HG03135 (cell line): Measurements from ENCODE around the gene DNASE1.

ENCODE experiments used
- ATAC-seq: cut with Tn5 transposase; IDR thresholded peaks from one replicate; pipeline ENCODE4 v1.9.1; 2021; ENCODE audit warnings: mild to moderate bottlenecking, moderate library complexity; ENCODE audit not compliant: unreplicated experiment

DNASE1 gene

GRCh38 chr16:3694051-3694450 is 39.6 kb downstream of the DNASE1 start:
- ATAC-seq = no peak

- ATAC-seq = no peak
Observed at GRCh38 chr16:3695610-3696369, 41.3 kb downstream of the DNASE1 start.

- ATAC-seq = no peak
Observed at GRCh38 chr16:3696425-3697218, 42.1 kb downstream of the DNASE1 start.

- no peak for ATAC-seq
Observed at GRCh38 chr16:3698941-3699340, 44.5 kb downstream of the DNASE1 start.

GRCh38 chr16:3701531-3701930 is 47.0 kb downstream of the DNASE1 start:
- ATAC-seq = no peak

GRCh38 chr16:3702082-3702481 is 47.6 kb downstream of the DNASE1 start:
- no peak for ATAC-seq

- no peak for ATAC-seq
Observed at GRCh38 chr16:3706253-3707012, 51.9 kb downstream of the DNASE1 start.
